GM20000 (cell line): ENCODE measurements around the gene JPH2.

ENCODE experiments used
- DNase-seq: peaks from one replicate; pipeline ENCODE4 v3.0.0; 2012; ENCODE audit warnings: low spot score
- CTCF ChIP-seq: IDR thresholded peaks from 2 replicates; pipeline ENCODE4 v1.5.1; 2012; ENCODE audit warnings: mild to moderate bottlenecking, control low read depth; ENCODE audit errors: extremely low read depth, missing control alignments

JPH2 gene

DNA sequence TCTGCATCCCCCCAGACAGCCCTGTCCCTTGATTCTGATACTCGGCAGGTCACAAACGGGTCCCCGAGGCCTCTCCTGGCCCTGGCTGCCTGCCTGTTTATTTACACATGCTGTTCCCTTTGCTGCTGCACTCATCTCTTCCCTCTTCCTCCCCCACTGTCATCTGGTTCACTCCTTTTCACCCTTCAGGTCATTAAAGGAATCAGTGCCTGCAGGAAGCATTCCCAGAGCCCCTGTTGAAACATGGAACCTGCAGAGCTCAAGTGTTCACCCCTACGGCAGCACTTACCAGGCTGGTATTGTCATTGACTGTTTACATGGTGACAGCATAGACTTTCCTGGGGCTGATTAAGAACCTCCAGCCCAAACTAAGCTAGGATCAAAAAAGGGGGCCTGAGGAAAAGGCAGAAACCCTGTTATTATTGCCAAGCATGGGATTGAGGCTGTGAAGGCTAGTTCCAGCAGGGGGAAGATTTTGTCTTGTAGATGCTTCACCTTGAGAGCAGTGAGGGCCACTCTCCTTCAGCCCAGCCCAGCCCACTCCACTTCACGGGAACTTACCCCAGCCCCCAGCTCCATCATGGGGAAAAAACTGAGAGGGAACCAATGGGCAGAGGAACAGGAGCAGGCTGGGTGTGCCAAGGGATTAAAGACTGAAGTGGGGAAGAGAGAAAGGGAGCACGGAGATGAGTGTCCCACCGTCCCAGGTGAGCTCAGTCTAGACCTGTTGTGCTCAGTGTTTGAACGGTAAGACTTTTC, 73.2 kb downstream of the JPH2 start:
- no peak for TF ChIP-seq CTCF
- DNase-seq, result no peak

DNA sequence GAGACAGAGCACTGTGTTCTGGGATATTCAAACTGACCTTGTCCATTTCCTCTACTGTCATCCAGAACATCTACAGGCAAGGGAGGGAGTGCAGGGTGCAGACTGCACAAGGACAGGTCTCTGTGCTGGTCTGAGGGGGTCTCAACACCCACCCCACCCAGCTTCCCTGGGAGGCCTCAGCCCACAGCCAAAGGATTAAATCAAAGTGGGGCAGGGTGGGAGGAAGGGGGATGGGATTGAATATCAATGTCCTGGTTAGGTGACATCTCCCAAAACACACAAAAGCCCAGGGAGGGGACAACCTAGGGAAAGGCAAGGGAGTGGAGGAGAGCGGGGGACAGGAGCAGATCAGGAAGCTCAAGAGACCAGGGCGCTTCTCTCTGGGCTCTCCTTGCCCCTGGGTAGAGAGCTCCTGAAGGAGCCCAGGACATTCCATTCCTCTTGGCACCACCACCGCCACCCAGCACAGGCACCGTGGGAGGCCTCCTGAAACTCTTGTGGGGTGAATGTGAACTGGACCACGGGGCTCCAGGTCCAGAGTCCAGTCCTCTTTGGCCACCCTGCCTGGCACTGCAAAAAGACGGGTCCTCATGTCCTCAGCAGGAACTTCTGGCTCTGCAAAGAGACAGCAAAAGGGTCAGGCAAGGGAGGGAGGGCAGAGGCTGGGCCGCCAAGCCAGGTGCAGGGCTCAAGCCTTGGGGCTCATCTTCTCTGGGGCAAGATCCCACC, 73.9 kb downstream of the JPH2 start:
- no peak for TF ChIP-seq CTCF
- DNase-seq, result no peak

DNA sequence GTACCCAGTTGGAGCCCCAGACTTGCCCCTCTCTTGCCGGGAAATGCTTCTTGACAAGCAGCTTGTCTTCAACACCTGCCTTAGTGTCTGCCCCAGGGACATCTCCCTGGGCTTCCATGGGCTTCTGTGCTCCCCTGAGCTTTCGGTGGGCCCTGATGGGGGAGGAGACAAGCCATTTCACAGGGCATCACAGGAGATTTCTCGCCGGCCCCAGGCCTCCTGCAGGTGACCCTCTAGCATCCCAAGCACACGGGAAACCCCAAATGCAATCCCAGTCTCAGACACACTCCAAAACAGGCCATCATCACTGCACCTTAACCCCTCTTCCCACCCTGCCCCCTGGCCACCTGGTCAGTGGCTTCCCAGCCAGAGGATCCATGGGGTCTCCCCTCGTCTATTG, 74.5 kb downstream of the JPH2 start:
- no peak for TF ChIP-seq CTCF
- DNase-seq, result no peak

DNA sequence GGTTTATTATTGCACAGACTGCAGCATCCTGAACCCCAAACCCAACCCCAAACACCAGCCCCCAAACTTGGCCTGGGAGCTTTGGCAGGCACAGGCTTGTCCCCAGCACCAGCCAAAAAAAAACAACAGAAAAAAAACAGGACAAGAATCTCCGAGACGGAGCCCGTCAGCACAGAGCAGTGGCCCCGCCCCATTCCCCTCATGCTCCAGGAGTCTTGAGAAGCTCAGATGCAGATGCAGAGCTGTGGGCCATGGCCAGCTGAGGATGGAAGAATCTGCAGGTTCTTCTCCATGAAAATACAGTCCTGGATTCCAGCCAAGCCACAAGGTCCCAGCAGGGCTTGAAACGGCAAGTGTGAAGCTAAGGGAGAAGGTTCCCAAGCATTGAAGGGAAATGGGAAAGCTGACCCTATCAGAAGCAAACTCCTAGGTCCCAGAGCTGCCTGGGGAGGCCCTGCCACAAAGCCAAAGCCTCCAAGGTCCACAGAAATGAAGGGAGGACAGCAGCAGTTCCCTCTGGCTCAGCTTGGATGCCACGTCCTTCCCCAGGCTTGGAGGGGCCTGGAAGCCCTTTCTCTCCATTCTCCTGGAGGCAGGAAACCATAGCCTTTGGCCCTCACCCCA, 75.2 kb downstream of the JPH2 start:
- DNase-seq, result no peak
- no peak for TF ChIP-seq CTCF

GRCh38 chr20:44110816-44111568, 76.0 kb downstream of the JPH2 start:
- no peak for DNase-seq
- no peak for TF ChIP-seq CTCF

DNA sequence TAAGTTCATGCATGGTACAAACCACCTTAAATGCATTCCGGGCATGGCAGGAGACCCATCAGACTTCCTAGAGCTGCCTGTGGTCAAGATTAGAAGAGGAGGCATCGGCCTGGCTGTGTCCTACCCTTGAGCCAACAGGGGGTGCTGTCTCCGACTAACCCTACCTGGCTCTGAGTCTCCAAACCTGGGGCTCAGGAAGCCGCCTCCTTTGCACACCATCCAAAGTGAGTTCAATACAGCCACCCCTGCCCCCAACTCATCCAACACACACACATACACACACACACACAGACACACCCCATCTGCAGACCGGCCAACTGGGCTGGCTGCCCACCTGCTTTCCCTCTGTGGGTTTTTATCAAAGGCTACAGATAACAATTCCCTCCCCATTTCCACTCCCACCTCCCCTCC, 77.0 kb downstream of the JPH2 start:
- no peak for TF ChIP-seq CTCF

More for the DNA sequence above, 77.0 kb downstream of the JPH2 start:
- no peak for DNase-seq
